NCI-H2107 treated with DMSO at 0.1 percent for 48 hours (cell line): ENCODE data around the gene CFAP90.

Experiments used
- DNase-seq: peaks from one replicate; lab custom pipeline; 2025; ENCODE audit not compliant: unreplicated experiment; lab: John Stamatoyannopoulos, UW

The CFAP90 gene

DNA sequence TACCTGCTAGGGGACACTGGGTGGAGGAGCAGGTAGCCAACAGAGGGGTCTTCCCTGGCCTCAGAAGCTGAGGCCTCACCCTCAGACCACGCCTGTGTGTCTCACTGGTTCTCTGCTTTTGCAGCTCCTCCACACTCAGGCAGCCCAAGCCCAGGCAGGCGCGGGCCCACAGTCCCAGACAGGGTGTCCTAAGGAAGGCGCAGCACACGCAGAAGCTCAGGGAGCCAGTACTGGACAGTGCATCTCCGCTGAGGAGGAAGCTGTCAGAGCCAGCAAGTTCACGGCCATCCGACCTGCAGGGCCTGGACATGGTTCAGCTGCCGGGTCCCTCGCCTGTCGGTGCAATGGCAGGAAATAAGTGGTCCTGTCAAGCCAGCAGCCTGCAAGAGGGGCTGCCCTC is 25.3 kb downstream of the CFAP90 start:
- no peak for DNase-seq

DNA sequence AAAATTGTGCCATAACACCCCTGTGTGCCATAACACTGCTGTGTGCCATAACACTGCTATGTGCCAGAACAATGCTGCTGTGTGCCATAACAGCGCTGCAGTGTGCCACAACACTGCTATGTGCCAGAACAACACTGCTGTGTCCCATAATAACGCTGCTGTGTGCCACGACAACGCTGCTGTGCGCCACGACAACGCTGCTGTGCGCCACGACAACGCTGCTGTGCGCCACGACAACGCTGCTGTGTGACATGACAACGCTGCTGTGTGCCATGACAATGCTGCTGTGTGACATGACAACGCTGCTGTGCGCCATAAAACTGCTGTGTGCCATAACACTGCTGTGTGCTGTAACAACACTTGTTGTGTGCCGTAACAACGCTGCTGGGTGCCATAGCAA is 25.9 kb downstream of the CFAP90 start:
- DNase-seq, result no peak

DNA sequence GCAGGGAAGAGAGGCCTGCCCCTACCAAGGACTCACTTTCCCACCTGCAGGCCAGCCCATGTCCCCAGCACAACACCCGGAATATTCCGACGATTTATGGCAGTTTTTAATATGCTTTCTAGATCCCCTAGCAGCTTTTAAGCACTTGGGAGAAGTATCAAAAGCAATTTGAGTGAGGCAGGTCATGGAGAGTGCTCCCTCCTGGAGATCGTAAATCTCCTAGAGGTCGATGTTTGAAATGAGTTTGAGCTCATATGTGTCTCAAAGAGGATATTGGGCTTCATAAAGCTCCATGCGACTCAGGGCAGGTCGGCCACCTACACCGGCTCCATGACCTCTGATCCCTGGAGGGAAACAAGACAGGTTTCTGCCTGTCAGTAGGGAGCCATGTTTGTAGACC is 27.3 kb downstream of the CFAP90 start:
- DNase-seq, result no peak

DNA sequence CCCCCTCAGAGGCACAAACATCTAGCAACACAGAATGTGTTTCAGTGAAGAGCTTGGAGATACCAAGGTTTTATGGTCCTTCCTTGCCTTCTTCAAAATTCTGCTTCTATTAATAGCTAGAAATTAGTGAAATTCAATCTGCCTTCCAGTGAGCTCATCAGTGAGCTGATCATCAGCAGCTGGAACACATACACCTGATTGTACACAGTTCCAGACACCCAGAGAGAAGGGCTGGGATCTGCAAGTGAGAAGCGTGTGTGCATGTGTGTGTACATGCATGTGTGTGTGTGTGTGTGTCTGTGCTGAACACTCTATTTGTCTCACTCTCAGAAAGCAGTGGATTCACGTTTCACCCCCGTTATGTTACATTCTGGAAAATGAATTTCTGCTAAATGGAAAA is 28.5 kb downstream of the CFAP90 start:
- DNase-seq, result no peak

DNA sequence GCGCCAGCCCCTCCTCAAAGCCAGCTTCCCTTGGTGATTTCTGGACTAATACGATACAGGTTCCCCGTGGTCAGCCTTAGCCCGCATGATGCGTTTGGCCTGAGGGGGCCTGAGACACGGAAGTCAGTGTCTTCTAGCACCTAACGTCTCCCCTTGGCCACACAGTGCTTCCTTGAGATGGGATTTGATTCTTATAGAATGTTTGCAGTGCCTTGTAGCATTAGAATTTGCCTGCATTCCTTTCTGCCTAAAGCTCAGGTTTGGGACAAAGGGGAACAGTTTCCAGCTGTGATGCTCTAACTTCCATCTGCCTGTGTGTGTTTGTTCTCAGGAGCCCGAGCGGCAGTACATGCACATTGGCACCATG is 34.4 kb downstream of the CFAP90 start:
- DNase-seq, result no peak

DNA sequence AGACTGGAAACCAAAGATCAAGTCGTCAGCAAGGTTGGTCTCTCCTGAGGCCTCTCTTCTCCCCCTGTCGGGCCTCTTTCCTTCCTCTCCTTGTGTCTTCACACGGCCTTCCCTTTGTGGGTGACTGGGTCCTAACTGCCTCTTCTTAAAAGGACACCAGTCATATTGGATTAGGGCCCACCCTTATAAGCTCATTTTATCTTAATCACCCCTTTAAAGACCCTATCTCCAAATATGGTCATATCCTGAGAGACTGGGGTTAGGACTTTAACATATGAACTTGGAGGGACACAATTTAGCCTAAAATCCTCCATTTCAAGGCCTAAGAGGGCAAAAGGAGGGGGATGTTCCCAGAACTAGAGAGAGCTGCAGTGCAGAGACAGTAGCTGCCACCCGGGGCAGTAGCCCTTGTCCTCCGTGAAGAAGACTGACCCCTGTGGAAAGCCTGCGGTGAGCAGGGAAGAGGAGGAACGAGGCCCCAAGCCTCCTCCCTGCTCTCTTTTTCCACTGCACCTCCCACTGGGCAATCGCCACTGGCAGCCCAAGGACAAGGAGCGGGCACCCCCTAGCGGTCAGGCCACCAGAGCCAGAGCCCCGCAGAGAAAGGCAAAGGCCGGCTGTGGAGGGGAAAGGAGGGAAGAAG is 34.9 kb downstream of the CFAP90 start:
- peak; percentile 28 for DNase-seq

DNA sequence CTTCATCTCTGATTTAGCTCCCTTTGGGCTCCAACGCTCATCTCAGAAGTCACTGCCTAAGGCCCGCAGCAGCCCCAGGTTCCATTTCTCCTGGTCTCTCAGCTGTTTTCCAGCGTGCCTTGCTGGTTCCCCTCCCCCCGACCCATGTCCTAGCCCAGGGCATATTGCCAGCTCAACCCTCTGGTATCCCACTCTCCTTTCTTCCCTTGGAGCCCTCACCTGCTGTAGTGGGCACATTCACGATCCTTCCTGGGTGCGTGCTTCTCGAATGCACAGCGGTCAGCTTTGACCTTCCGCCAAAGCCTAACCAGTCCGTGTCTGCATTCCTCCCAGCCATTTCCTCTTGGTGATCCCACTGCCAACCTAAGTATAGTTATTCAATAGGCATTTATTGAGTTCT is 36.1 kb downstream of the CFAP90 start:
- no peak for DNase-seq

DNA sequence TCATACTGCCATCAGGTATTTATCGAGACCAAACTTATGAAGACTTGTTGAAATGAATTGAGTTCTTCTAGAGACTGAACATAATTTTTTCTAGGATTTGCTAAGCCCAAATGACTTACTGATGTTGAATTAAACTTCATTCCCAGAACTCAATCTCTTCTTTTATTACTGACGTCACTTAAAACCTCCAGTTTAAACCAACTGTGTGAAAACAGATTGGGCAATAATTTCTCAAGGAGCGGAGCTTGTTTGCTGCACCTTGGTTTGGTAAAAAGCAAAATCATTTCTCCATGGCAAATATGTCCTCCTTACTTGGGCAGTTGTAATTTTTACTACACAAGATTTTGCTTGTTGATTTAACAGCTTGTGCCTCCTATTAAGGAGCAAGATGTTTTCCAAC is 37.4 kb downstream of the CFAP90 start:
- no peak for DNase-seq

DNA sequence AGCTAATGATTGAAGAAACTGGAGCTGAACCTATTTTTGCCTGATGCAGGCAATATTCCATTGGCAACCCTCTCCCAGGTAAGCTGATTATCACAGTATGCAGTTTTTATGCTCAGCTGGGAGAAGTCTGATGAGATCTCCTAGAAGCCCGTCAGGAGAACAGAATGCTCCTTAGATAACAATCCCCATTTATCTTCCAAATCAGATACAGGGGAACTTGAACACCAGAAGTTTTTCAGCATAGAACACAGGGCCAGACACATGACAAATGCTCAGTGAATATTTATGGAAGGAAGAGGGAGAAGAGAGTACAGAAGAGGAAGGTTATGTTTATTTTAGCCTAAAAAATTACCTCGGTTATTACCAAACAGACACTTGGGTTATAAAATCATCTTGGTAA is 37.9 kb downstream of the CFAP90 start:
- DNase-seq, result no peak

DNA sequence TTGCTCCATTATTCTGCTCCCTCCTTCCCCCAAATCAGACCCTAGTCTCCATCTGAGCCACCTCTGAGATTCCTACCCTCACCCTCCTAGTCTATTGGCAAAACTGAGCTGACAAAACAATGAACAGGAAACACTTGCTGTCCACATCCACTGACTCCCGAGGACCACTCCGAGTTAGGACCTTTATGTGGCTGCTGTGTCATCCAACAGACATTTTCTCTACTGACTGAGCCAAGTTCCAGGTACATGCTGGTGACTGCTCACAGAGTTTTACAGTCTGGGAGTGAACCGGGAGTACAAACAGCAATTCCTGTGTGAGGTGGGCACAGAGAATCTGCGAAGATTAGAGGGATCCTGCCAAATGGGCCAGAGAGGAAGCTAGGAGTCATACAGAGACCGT is 39.2 kb downstream of the CFAP90 start:
- no peak for DNase-seq

DNA sequence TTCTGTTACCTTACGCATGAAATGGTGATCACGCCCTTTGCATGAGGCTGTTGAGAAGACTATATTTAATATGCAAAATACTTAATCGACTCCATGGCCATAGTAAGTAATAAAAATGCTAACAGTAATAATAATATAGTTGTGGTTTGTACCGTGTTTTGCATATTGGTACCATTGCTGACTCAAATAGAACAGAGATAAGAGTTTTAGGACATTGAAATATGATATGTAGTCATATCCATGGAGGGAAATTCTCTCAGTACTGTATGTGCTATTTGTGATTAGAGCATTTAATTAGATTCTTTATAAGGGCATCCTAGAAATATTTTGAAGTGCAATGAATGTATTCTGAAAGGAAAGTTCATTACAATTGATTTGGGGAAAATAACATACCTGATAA is 41.9 kb downstream of the CFAP90 start:
- no peak for DNase-seq

DNA sequence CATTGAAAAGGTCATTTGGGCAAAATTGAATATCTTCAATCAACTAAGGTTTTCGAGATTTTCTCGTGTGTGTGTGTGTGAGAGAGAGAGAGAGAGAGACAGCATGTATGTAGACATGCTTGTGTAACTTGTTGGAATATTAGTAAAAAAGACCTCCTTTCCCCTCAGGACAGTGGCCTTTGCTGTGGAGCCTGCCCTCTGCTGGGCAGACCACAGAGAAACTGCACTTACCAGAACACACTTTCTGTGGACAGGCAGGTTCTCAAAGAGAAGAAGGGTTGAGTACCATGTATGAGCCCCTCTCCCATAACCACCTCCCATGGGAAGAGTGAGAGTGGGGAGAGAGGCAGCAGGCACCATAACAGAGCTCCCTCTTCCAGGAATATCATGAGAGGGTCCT is 45.6 kb downstream of the CFAP90 start:
- DNase-seq, result no peak

DNA sequence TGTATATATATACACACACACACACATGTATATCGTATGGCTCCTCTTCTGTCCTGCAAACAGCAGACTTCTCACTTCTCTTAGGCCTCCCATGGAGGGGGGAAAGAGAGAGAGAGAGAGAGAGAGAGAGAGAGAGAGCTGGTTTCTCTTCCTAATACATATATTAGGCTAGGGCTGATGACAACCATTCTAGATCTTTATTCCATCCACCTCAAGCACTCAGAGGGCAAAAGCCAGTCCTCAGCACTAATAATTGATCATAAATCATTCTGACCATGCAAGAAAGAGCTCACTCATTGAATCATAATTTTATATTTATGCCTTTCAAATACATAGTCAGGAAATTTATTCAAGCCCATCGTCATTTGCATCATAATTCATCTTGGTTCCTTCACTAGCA is 47.0 kb downstream of the CFAP90 start:
- DNase-seq, result no peak

DNA sequence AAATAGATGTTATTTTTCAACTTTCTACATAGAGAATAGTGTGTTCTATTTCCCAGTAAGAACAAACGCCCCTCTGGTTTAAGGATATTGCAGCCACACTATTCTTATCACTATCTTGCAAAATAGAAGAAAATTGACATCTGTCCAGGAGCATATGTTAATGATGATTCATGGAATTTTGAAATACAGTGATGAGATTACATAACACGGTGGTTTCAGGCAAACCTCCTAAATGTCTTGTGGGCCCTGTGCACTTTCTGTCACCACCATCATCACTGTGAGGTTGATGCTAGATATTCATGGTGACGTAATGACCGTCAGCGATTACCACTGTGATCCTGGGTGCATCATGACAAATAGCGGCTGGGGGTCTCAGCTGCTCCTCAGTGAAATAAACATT is 48.1 kb downstream of the CFAP90 start:
- DNase-seq, result no peak

DNA sequence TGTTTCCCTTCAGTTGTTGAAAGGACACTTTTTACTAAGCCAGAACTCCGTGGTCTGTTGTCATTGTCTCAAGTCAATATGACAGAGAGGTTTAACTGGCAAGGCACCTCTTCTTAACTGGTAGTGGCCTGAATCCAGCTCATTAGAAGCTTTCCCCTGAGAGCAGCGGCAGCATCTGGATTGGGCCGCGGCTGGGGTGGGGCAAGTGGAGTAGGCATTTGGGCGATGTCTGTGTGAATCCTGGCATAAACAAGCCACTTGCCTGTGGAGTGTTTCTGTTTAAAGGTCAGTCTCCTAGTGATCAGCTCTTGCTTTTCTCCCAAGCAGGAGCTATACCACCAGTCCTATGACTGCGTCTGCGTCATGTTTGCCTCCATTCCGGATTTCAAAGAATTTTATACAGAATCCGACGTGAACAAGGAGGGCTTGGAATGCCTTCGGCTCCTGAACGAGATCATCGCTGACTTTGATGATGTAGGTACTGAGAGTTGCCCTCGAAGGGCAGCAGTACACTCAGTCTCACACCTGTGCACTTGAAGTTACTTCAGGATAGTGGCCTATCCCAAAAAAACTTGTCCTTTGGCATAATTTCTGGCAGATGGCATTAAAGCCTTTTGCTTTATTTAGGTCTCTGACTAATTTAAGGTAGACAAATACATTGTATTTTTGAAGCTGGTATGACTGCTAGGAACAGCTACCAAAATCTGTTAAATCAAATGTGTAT is 48.9 kb downstream of the CFAP90 start:
- DNase-seq, result peak; percentile 67

DNA sequence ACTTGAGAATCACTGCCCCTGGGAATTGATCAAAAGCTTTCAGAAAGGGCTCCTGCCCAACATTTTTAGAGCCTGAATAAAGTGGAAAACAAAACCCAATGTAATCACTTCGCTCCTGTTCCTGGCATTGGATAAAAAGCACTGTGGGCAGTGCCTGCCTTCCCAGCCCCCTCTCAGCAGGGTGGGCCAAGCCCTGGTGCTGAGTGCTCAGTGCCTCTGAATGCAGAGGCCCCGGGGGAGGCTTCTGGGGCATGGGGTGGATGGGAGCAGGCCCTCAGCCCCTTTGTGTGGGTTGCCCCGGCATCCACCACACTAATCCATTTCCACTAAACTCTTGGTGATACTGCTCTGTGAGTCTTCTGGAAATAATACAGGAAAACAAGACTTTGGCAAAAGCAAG is 55.6 kb downstream of the CFAP90 start:
- no peak for DNase-seq

DNA sequence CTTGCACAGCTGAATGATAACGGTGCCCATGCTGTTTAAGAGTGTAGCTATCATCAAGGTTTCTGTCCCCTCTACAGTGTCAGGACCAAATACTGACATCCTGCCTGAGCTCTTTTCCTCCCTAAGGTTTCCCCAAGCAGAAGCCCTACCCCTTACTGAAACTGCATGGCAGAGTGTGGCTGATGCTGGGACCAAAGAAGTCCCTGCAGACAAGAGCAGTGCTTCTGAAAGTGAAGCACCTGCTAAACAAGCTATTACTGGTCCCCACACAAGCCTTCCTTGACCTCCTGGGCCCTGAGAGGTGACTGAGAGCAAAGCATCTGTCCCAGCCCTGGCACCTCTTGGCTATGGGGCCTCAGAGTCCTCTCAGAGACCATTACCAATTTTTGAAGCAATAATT is 56.1 kb downstream of the CFAP90 start:
- no peak for DNase-seq

DNA sequence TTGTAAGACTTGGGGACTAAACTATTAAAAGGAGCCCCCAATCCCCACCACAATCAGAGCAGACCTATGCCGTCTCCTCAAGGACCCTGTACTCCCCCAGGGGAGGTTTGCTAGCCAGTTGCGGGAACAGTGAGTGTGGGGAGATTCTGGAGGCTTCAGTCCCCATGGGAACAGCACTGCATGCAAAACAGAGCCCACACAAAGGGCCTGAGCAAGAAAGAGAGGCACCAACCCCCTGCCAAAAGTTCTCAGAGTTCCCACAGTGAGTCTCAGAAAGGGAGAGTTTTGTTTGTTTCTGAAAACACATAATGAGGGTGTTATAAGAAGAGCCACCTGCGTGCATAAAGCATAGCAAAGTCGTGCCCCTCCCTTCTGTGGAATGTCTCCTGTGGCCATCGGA is 56.6 kb downstream of the CFAP90 start:
- DNase-seq, result no peak

DNA sequence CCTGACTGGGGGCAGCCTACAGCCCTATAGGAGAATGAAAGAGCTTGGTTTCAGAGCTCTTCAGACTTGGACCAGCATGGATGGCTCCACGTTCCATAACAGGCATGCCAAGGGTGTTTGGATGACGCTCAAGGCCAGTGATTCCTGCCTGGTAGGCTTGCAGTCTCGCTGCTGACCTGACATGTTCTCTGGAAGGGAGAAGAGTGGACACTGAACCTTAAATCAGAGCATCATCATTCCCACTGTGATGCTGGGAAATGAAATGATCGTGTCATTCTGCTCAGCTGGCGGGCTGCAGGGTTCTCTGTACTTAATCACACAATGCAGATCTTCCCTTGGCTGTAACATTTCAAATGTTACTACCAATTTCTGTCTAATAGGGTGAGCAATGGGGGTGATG is 57.0 kb downstream of the CFAP90 start:
- DNase-seq, result no peak

DNA sequence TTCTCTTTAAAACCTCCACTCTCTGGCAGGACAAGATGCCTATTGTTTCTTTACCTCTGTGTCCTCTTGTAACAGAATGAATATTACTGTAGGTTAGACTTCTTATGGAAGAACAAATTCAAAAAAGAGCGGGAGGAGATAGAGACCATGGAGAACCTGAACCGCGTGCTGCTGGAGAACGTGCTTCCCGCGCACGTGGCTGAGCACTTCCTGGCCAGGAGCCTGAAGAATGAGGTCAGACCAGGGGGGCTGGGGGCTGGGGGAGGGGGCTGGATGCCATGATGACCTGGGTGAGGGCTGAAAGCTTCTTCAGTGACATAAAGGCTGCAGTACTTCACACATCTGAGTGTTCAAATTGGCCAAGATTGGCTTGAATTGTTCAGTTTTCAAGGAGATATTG is 61.4 kb downstream of the CFAP90 start:
- DNase-seq, result no peak

DNA sequence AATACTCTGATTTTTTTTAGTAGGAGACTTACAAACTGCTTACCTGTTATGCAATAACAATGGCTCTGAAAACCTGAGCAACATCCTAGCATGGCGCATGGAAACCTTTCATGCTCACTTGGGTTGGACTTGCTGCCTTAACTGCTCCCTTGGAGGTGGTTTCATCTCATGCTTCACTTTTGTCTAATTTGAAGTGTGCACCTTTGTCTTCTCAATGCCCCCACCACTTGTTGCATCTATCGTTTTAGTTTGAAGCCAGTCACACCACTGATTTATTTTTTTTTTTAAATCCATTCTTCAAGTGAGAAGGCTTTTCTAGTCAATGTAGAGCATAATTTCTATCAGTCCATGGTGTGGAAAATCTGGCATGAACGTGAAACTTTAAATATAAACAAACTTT is 63.2 kb downstream of the CFAP90 start:
- DNase-seq, result no peak

DNA sequence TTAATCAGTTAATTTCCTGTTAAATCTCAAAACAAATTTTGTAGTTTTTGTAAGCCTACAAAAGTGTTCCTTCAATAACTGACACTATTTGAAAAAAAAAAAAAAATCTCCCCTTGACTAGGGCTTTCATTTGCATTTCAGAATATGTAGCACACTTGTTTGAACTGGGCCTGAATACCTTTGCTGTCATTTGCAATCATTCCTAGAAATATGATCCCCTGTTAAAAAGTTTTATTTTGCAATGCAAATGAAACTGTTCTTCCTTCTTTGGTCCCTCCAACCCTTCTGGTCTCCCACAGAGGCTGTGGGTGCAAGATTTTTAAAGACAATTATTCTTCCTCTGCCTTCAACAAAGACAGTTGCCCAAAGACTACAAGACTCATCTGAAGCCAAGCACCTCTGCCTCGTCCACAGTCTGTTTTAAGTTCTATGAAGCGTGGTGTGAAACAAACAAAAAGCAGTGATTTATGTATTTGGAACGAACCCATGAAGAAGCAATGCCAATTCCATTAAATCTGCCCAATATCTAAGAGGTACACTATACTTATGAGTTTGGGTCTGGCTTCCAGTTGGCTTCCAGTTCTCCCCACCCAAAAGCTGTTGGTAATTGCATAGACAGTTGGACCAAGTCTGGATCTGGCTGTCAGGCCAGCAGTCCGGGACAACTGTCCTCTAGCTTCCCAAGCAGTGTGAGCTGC is 66.1 kb downstream of the CFAP90 start:
- no peak for DNase-seq

DNA sequence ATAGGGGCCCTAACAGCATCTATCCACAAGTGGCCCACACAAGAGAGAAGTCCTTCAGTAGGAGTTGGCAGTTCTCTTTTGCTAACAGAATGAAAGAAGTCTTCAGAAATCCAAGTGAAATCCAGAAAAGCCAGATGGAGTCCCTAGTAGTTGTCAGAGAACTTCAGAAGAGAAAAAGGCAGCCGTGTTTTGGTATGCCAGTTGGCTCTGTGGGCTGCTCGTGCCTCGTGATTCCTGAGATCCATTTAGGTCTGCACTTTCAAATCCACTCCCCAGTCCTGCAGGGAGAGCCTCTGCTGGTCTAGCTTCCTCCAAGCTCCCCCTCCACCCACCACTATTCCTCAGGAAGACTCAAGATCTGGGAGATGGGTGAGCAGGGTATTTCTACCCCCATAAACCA is 69.0 kb downstream of the CFAP90 start:
- no peak for DNase-seq
